ENCODE data around the gene SLC16A4. TPM values are rescaled to one million over a fixed set of nuclear protein-coding genes. Genes with fewer than 3 reads are reported as not detected.

SLC16A4 gene
- total and polyA plus RNA-seq, 2 of the 8 experiments (the other 6 are each of a cell fraction or from before 2014, with no cell fraction given), result 0.30 to 0.43 TPM

GRCh38 chr1:110380672-110381283, 10.0 kb downstream of the SLC16A4 start (continued):
- TF ChIP-seq CHD7 (IDR thresholded peaks at IDR 0.05; ENCODE audit: insufficient replicate concordance, low read length) (no peak), JUN (IDR thresholded peaks at IDR 0.05; ENCODE audit: low read depth, low read length) (no peak), E2F6 (IDR thresholded peaks at IDR 0.05) (no peak)

Measured in H1 (cell line).